Tibial nerve (tissue), 4 donors: ENCODE results near the gene TRIM43B. TPM values are rescaled to one million over a fixed set of nuclear protein-coding genes. Genes with fewer than 3 reads are reported as not detected.
"Not testable (repeated sequence)": the region's sequence is repeated elsewhere in the genome, so short reads cannot be mapped to it uniquely, and the experiment has no call there.

Experiments used
- DNase-seq, 2 donors: peaks; one replicate each; pipeline ENCODE4 v3.0.0-alpha.2; 2019; ENCODE audit warnings: low spot score in 2 of 2
- H3K27ac ChIP-seq, 4 donors: fragments of 200-600 bp; sonication (generic) in 3 of 4; one replicate each; pipeline ENCODE4 v1.5.1; 2017 to 2019; ENCODE audit warnings: mild to moderate bottlenecking in 1 of 4
- H3K27me3 ChIP-seq, 2 donors: fragments of 200-600 bp; sonication (generic) in 1 of 2; one replicate each; pipeline versions ENCODE4 v1.5.1 to v1.6.0; 2017 to 2019
- H3K36me3 ChIP-seq, 3 donors: fragments of 200-600 bp; sonication (generic); one replicate each; pipeline ENCODE4 v1.5.1; 2018 to 2019
- H3K4me1 ChIP-seq, 4 donors: fragments of 200-600 bp; sonication (generic) in 3 of 4; one replicate each; pipeline ENCODE4 v1.5.1; 2017 to 2019
- H3K4me3 ChIP-seq, 4 donors: fragments of 200-600 bp; sonication (generic) in 3 of 4; one replicate each; pipeline ENCODE4 v1.5.1; 2017 to 2019; ENCODE audit warnings: mild to moderate bottlenecking in 1 of 4, moderate library complexity in 1 of 4
- H3K9me3 ChIP-seq, 4 donors: fragments of 200-600 bp; sonication (generic) in 3 of 4; one replicate each; pipeline ENCODE4 v1.5.1; 2017 to 2019
- CTCF ChIP-seq, 5 experiments: fragments of 200-600 bp in 3 of 5; fragments of 450-650 bp in 2 of 5; sonication (generic) in 3 of 5; IDR thresholded peaks; one replicate each; pipeline ENCODE4 v1.5.1; 2016 to 2019; ENCODE audit warnings: antibody characterized with exemption in 5 of 5, mild to moderate bottlenecking in 3 of 5, moderate library complexity in 2 of 5
- EP300 ChIP-seq, 2 donors: sonication (generic); formaldehyde crosslinking; IDR thresholded peaks; one replicate each; pipeline ENCODE4 v1.6.1; 2017; ENCODE audit warnings: antibody characterized with exemption in 2 of 2, mild to moderate bottlenecking in 1 of 2
- POLR2A ChIP-seq, 2 donors: fragments of 450-650 bp; IDR thresholded peaks; one replicate each; pipeline ENCODE4 v1.6.1; 2017; ENCODE audit warnings: antibody characterized with exemption in 2 of 2, mild to moderate bottlenecking in 2 of 2, moderate library complexity in 2 of 2
- WGBS, 2 donors: methylation state at CpG; one replicate each; pipeline ENCODE4 v1.1.5; 2018; 5-methylcytosine and 5-hydroxymethylcytosine counted together
- total RNA-seq, 4 donors: library from RNA; depleted of rRNA; stranded (reverse); fragments of >200 nt; gene quantifications; one replicate each; pipeline ENCODE4 v1.1.0, GENCODE V29; 2016

TRIM43B gene
- total RNA-seq: not detected

DNA sequence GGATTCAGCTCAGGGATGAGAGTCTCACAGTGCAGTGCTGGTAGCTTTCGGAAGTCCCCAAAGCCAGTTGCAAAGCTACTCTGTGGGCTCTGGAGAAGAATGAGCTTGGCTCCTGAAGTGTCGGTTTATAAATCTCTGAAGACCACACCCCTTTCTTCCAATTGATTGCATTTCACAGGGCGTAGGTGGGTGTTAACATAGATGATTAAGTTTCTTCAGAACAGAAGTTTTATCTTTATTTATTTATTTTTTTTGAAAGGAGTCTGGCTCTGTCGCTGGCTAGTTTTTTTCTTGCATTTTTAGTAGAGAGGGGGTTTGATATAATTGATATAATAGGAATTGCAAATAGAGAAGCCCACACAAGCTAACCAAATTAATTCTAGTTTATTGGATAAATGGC lies at the start of gene TRIM43B:
Gene TRIM43B (minus strand): TSS at position 101 of the 400 bp plus-strand sequence. CDS start 2,040 bp downstream, outside the sequence.
- H3K9me3 ChIP-seq, H3K27ac ChIP-seq, H3K27me3 ChIP-seq, H3K4me3 ChIP-seq, DNase-seq, H3K36me3 ChIP-seq, H3K4me1 ChIP-seq: not testable (repeated sequence)
- WGBS, 2 donors: 80 to 83% methylated on average over 1 to 2 of the region's 4 CpGs

DNA sequence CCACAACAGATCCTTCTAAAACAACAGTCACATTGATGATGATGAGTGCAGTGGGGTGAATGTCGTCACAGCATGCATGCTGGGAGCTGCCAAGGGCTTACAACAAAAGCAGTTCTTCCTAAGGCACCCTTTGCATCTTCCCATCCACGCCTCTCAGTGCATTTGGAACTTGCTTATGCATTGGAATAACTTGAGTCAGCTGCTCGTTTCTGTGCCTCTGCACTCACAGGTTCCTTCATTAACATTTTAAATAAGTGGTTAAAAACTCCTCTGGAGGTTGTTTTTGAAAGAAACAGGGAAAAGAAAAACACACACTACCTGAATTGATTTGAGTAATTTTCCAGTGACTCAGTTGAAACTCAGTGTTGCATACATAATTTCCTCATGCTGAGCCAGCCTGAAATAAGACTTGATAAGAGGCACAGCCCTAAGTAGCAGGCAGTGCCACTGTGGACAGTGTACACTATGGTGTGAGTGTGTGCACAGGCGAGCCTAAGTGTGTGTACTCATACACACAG lies 46.8 kb upstream of the TRIM43B start:
- Histone ChIP-seq H3K4me1 (peaks cover 0 to 11% (median 2%) of the 10 kb centered on the region in 4 donors), H3K27ac (no peak overlapping the region), H3K27me3 (no peaks in the 10 kb centered on the region), H3K4me3 (no peak overlapping the region), H3K36me3 (peaks cover 0 to 32% (median 0%) of the 10 kb centered on the region in 3 donors), H3K9me3 (peaks cover 0 to 11% (median 0%) of the 10 kb centered on the region in 4 donors)
- WGBS, 2 donors: 84 to 87% methylated on average over 4 of the region's 4 CpGs
- DNase-seq: no peak
- TF ChIP-seq CTCF (IDR thresholded peaks at IDR 0.05) (no peak), EP300 (IDR thresholded peaks at IDR 0.05) (no peak), POLR2A (IDR thresholded peaks at IDR 0.05) (no peak)

- WGBS, 2 donors: 91 to 92% methylated on average over 9 of the region's 9 CpGs
These were observed 46.2 kb upstream of the TRIM43B start for GRCh38 chr2:95530734-95531133.

GRCh38 chr2:95526360-95527341 lies 42.1 kb upstream of the TRIM43B start:
- TF ChIP-seq CTCF (IDR thresholded peaks at IDR 0.05) (peak in 2 of 5 experiments; percentile 15 to 29), EP300 (IDR thresholded peaks at IDR 0.05) (no peak)
- peak overlapping the region; percentile 55 to 76 (median 70) for H3K4me3 ChIP-seq
- 1 to 15% methylated on average over 30 to 48 of the region's 84 CpGs for WGBS, 2 donors
- peak in 1 of 2 donors; percentile 27 for DNase-seq
- H3K9me3 ChIP-seq: peaks cover 0 to 7% (median 0%) of the 10 kb centered on the region in 4 donors
- no peaks in the 10 kb centered on the region for H3K27me3 ChIP-seq
- H3K36me3 ChIP-seq: peaks cover 0 to 31% (median 0%) of the 10 kb centered on the region in 3 donors
- peak overlapping the region in 3 of 4 donors; percentile 63 to 76 (median 73) for H3K27ac ChIP-seq
- peaks cover 0 to 19% (median 2%) of the 10 kb centered on the region in 4 donors for H3K4me1 ChIP-seq

More at GRCh38 chr2:95530734-95531133, 46.2 kb upstream of the TRIM43B start:
- Histone ChIP-seq H3K36me3 (peaks cover 0 to 32% (median 0%) of the 10 kb centered on the region in 3 donors), H3K4me1 (peaks cover 0 to 14% (median 2%) of the 10 kb centered on the region in 4 donors), H3K9me3 (peaks cover 0 to 11% (median 0%) of the 10 kb centered on the region in 4 donors), H3K27me3 (no peaks in the 10 kb centered on the region), H3K27ac (no peak overlapping the region), H3K4me3 (no peak overlapping the region)
- TF ChIP-seq POLR2A (IDR thresholded peaks at IDR 0.05) (no peak), EP300 (IDR thresholded peaks at IDR 0.05) (no peak), CTCF (IDR thresholded peaks at IDR 0.05) (no peak)
- no peak for DNase-seq

- Histone ChIP-seq H3K27me3 (no peaks in the 10 kb centered on the region), H3K4me3 (peak overlapping the region in 2 of 4 donors; percentile 70 to 71), H3K36me3 (peaks cover 0 to 19% (median 0%) of the 10 kb centered on the region in 3 donors), H3K9me3 (peaks cover 0 to 7% (median 0%) of the 10 kb centered on the region in 4 donors), H3K27ac (peak overlapping the region in 1 of 4 donors; percentile 73), H3K4me1 (peaks cover 0 to 19% (median 2%) of the 10 kb centered on the region in 4 donors)
- no peak for DNase-seq
- no peak for TF ChIP-seq POLR2A (IDR thresholded peaks at IDR 0.05)
- TF ChIP-seq CTCF (IDR thresholded peaks at IDR 0.05): no peak
- no peak for TF ChIP-seq EP300 (IDR thresholded peaks at IDR 0.05)
- 90 to 91% methylated on average over 32 to 38 of the region's 41 CpGs for WGBS, 2 donors
These were observed 40.9 kb upstream of the TRIM43B start for GRCh38 chr2:95525294-95526035.
